Colonic mucosa (tissue), 4 donors: ENCODE results near the gene NEK7. TPM values are rescaled to one million over a fixed set of nuclear protein-coding genes. Genes with fewer than 3 reads are reported as not detected.

Experiments
- DNase-seq: peaks from one replicate; pipeline ENCODE4 v3.0.0-alpha.2; 2020
- H3K27ac ChIP-seq: fragments of 200-600 bp; one replicate; pipeline ENCODE4 v1.8.0; 2021
- H3K27me3 ChIP-seq: fragments of 200-600 bp; one replicate; pipeline ENCODE4 v1.8.0; 2021
- H3K36me3 ChIP-seq: fragments of 200-600 bp; one replicate; pipeline ENCODE4 v1.8.0; 2021
- H3K4me1 ChIP-seq: fragments of 200-600 bp; one replicate; pipeline ENCODE4 v1.8.0; 2021; ENCODE audit warnings: mild to moderate bottlenecking
- H3K4me3 ChIP-seq: fragments of 200-600 bp; one replicate; pipeline ENCODE4 v1.8.0; 2021
- H3K9ac ChIP-seq, 2 donors: one replicate each; pipeline ENCODE4 v1.7.0; 2013; ENCODE audit warnings: control low read depth in 2 of 2, low read depth in 2 of 2, low read length in 2 of 2
- H3K9me3 ChIP-seq: fragments of 200-600 bp; one replicate; pipeline ENCODE4 v1.8.0; 2021
- intact Hi-C: fragments of 100-400 bp; cut with DNase I; formaldehyde crosslinking; loops from one replicate; pipeline ENCODE4 v1.14.1; 2022
- total RNA-seq, 2 donors: library from RNA; stranded (reverse); fragmentation: NEBNext Ultra II Directional in 1 of 2; extraction: Animal tissue kit (Norgen Biotek cat#: 25700) in 1 of 2; gene quantifications; one replicate each; pipeline ENCODE4 v1.2.1, GENCODE V29; 2021
- TF ChIP-seq, protein P1 (sequence below): fragments of 200-600 bp; IDR thresholded peaks from one replicate; pipeline ENCODE4 v1.8.0; 2022; ENCODE audit warnings: antibody characterized with exemption, mild to moderate bottlenecking
- donor health status: healthy.
- donor health status: DM: no; HTN: no; CAD: no.
- donor health status: DM: no; HTN: no; CAD: no.

The NEK7 gene
- total RNA-seq, 2 donors from 2014 or later: 45.4 to 64.7 TPM

DNA sequence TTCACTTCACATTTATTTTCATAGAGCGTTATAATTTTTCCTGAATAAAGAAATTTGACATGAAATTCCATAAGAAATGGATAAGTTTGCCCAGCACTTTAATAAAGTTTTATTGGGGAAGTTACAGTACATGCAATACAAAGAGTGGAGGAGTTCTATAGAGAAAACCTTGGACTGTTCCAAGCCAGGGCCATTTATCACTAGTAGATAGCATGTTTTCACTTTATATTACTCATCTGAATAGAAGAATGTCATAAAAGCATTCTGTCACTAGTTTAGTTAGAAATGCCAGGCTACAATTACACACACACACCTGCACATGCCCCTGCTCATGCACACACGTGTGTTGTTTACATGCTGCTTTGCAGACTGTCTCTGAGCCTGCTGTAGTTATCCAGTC, 123.3 kb downstream of the NEK7 start:
- H3K4me3 ChIP-seq: no peak overlapping the region
- TF ChIP-seq, protein P1, sequence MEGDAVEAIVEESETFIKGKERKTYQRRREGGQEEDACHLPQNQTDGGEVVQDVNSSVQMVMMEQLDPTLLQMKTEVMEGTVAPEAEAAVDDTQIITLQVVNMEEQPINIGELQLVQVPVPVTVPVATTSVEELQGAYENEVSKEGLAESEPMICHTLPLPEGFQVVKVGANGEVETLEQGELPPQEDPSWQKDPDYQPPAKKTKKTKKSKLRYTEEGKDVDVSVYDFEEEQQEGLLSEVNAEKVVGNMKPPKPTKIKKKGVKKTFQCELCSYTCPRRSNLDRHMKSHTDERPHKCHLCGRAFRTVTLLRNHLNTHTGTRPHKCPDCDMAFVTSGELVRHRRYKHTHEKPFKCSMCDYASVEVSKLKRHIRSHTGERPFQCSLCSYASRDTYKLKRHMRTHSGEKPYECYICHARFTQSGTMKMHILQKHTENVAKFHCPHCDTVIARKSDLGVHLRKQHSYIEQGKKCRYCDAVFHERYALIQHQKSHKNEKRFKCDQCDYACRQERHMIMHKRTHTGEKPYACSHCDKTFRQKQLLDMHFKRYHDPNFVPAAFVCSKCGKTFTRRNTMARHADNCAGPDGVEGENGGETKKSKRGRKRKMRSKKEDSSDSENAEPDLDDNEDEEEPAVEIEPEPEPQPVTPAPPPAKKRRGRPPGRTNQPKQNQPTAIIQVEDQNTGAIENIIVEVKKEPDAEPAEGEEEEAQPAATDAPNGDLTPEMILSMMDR: no peak
- H3K27me3 ChIP-seq: no peaks in the 10 kb centered on the region
- no peaks in the 10 kb centered on the region for H3K9me3 ChIP-seq
- intact Hi-C loops: no loop called here
- DNase-seq: no peak
- H3K9ac ChIP-seq: no peak overlapping the region
- H3K36me3 ChIP-seq: no peaks in the 10 kb centered on the region
- H3K4me1 ChIP-seq: no peaks in the 10 kb centered on the region
- no peak overlapping the region for H3K27ac ChIP-seq

- no peaks in the 10 kb centered on the region for H3K9me3 ChIP-seq
- H3K9ac ChIP-seq: no peak overlapping the region
- H3K36me3 ChIP-seq: no peaks in the 10 kb centered on the region
- no peak overlapping the region for H3K27ac ChIP-seq
- H3K4me3 ChIP-seq: no peak overlapping the region
- TF ChIP-seq, protein P1: no peak
- H3K27me3 ChIP-seq: no peaks in the 10 kb centered on the region
- no peak for DNase-seq
- no peaks in the 10 kb centered on the region for H3K4me1 ChIP-seq
- intact Hi-C loops: no loop called here
These were observed 125.1 kb downstream of the NEK7 start for GRCh38 chr1:198281911-198282310.

DNA sequence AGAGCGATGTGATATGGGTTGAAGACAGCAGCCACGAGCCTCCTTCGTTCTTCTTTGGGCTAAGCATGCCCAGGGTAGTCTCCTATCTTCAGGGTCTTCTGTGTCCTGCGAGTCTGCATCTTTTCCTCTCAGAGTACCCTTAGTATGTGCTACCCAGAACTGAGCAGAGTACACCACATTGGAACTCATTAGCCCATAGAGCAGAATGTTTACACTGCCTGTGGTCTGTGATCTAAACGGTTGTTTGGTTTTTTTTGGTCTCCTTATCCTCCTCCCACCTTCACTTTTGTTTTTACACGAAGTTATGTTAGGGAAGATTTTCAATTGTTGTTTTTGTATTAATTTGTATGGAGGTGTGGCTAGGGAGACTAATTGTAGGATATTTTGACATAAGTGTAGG, 126.4 kb downstream of the NEK7 start:
- TF ChIP-seq, protein P1: no peak
- no peaks in the 10 kb centered on the region for H3K36me3 ChIP-seq
- intact Hi-C loops: no loop called here
- H3K9me3 ChIP-seq: no peaks in the 10 kb centered on the region
- DNase-seq: no peak
- H3K4me3 ChIP-seq: no peak overlapping the region
- no peaks in the 10 kb centered on the region for H3K27me3 ChIP-seq
- no peak overlapping the region for H3K27ac ChIP-seq
- no peak overlapping the region for H3K9ac ChIP-seq
- no peaks in the 10 kb centered on the region for H3K4me1 ChIP-seq

DNA sequence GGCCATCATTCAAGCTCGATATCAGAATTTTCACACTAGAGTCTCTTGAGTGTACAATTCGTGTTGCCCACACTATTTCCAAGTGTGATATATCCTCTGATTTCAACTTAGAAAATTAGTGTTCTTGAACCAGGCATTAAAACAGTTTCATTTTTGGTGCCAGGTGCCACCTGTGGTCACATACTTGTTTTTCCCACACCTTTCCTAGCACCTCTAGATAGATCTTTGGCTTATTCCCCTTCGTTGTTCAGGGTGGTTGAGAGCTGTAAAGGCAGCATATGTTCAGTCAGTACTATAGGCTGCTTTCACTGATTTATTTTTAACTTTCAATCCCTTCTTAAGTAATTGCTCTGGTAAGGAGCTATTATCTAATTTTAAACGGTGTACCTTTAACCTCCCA, 131.1 kb downstream of the NEK7 start:
- Histone ChIP-seq H3K27me3 (no peaks in the 10 kb centered on the region), H3K9ac (no peak overlapping the region), H3K4me1 (no peaks in the 10 kb centered on the region), H3K9me3 (no peaks in the 10 kb centered on the region), H3K4me3 (no peak overlapping the region), H3K27ac (no peak overlapping the region), H3K36me3 (no peaks in the 10 kb centered on the region)
- TF ChIP-seq, protein P1: no peak
- no peak for DNase-seq
- intact Hi-C loops: no loop called here

- Histone ChIP-seq H3K27ac (no peak overlapping the region), H3K9ac (no peak overlapping the region), H3K36me3 (no peaks in the 10 kb centered on the region), H3K4me1 (no peaks in the 10 kb centered on the region), H3K27me3 (no peaks in the 10 kb centered on the region), H3K9me3 (no peaks in the 10 kb centered on the region), H3K4me3 (no peak overlapping the region)
- TF ChIP-seq, protein P1: no peak
- DNase-seq: no peak
- intact Hi-C loops: no loop called here
These were observed 133.4 kb downstream of the NEK7 start for GRCh38 chr1:198290089-198290683.
